ENCODE results near the gene GRM7.

The GRM7 gene

DNA sequence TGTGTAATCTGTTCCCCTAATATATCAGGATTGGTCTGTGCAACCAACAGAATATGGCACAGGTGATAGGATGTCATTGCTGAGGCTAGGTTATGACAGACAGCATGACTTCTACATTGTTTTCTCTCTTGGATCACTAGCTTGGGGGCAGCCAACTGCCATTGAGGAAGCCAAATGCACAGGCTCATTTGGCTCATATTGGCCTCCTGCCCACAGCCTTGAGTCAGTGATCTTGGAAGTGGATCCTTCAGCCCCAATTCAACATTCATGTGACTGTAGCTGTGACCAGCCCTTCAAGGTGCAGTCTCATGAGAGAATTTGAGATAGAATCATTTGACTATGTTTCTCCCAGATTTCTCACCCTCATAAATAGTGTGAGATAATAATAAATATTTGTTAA, 675.6 kb downstream of the GRM7 start:
- ATAC-seq (ENCODE audit: low read depth) (no peak), DNase-seq (ENCODE audit: low spot score) (no peak)
- Histone ChIP-seq H3K27ac (ENCODE audit: poor library complexity, severe bottlenecking) (no peak overlapping the region), H3K27me3 (ENCODE audit: insufficient read depth, poor library complexity, severe bottlenecking) (no peaks in the 10 kb centered on the region), H3K4me1 (ENCODE audit: insufficient read depth, poor library complexity, severe bottlenecking) (no peaks in the 10 kb centered on the region), H3K36me3 (ENCODE audit: low read depth) (no peaks in the 10 kb centered on the region), H3K4me3 (ENCODE audit: severe bottlenecking) (no peak overlapping the region), H3K9me3 (ENCODE audit: severe bottlenecking) (no peaks in the 10 kb centered on the region)
- TF ChIP-seq, protein P1, sequence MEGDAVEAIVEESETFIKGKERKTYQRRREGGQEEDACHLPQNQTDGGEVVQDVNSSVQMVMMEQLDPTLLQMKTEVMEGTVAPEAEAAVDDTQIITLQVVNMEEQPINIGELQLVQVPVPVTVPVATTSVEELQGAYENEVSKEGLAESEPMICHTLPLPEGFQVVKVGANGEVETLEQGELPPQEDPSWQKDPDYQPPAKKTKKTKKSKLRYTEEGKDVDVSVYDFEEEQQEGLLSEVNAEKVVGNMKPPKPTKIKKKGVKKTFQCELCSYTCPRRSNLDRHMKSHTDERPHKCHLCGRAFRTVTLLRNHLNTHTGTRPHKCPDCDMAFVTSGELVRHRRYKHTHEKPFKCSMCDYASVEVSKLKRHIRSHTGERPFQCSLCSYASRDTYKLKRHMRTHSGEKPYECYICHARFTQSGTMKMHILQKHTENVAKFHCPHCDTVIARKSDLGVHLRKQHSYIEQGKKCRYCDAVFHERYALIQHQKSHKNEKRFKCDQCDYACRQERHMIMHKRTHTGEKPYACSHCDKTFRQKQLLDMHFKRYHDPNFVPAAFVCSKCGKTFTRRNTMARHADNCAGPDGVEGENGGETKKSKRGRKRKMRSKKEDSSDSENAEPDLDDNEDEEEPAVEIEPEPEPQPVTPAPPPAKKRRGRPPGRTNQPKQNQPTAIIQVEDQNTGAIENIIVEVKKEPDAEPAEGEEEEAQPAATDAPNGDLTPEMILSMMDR (IDR thresholded peaks at IDR 0.05; ENCODE audit: poor library complexity, severe bottlenecking): no peak

DNA sequence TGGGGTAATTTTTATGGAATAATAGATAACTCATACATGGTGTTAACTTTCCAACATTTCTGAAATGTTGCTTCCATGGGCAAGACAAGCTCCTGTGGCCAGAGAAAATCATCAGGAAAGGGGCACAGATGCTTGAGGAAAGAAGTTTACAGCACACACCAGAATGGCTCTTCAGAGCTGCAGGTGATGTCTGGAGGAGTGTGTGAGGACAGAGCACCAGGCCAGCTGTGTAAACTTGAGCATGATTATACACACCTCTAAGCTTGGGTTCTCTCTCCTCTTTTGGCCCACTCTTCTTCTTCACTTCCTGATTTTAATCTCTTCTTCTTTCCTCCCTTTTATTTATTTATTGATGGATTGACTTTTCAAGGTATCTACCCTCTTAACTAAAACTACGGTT, 676.0 kb downstream of the GRM7 start:
- Histone ChIP-seq H3K4me1 (ENCODE audit: insufficient read depth, poor library complexity, severe bottlenecking) (no peaks in the 10 kb centered on the region), H3K9me3 (ENCODE audit: severe bottlenecking) (no peaks in the 10 kb centered on the region), H3K4me3 (ENCODE audit: severe bottlenecking) (no peak overlapping the region), H3K27me3 (ENCODE audit: insufficient read depth, poor library complexity, severe bottlenecking) (no peaks in the 10 kb centered on the region), H3K36me3 (ENCODE audit: low read depth) (no peaks in the 10 kb centered on the region), H3K27ac (ENCODE audit: poor library complexity, severe bottlenecking) (no peak overlapping the region)
- ATAC-seq (ENCODE audit: low read depth) (no peak), DNase-seq (ENCODE audit: low spot score) (no peak)
- TF ChIP-seq, protein P1 (IDR thresholded peaks at IDR 0.05; ENCODE audit: poor library complexity, severe bottlenecking): no peak

DNA sequence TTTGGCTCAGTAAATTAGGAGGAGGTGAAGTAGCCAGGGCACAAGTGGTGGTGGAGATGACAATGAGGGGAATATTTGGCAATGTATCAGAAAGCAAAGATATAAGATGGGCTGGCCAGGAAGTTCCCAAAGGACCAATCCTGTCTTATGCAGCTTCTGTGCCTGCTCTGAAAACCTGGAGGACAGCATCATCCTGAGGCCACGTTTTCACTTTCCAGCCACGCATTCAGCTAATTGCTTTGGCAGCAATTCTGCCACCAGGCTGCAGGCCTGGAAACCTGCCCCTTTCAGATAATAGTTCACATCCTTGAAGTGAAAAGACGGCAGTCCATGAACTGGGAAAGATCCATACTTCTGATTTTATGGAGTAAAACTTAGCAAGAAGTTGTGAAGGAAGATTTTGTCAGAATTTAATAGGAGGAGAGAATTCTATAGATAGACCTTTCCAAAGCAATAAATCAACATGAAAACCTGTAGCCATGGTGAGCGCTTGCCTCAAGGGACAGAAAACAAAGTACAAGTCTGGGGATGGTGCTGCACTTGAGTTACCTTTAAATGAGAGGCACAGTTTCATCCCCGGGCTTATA, 682.5 kb downstream of the GRM7 start:
- Histone ChIP-seq H3K27me3 (ENCODE audit: insufficient read depth, poor library complexity, severe bottlenecking) (no peaks in the 10 kb centered on the region), H3K36me3 (ENCODE audit: low read depth) (no peaks in the 10 kb centered on the region), H3K27ac (ENCODE audit: poor library complexity, severe bottlenecking) (no peak overlapping the region), H3K4me1 (ENCODE audit: insufficient read depth, poor library complexity, severe bottlenecking) (no peaks in the 10 kb centered on the region), H3K4me3 (ENCODE audit: severe bottlenecking) (no peak overlapping the region), H3K9me3 (ENCODE audit: severe bottlenecking) (no peaks in the 10 kb centered on the region)
- TF ChIP-seq, protein P1 (IDR thresholded peaks at IDR 0.05; ENCODE audit: poor library complexity, severe bottlenecking): peak; percentile 32
- no peak for ATAC-seq (ENCODE audit: low read depth)
- DNase-seq (ENCODE audit: low spot score): no peak

DNA sequence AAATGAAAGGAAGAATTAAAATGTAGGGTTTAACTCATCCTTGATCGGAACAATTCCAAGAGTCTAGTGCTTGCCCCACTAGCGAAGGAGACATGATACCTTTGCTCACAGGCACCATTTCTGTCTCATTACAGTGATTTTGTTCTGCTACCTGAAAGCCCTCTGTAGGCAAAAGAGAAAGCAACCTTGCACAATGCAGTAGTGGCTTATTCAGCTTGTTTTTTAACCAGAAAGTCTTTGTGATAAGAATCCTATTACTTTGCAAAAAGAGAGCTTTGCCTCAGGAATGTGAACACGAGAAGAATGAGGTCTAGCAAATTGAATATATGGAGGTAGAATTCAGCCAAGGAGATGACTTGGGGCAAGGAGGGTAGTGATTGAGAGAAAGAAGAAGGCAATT, 684.4 kb downstream of the GRM7 start:
- Histone ChIP-seq H3K9me3 (ENCODE audit: severe bottlenecking) (no peaks in the 10 kb centered on the region), H3K27ac (ENCODE audit: poor library complexity, severe bottlenecking) (no peak overlapping the region), H3K36me3 (ENCODE audit: low read depth) (no peaks in the 10 kb centered on the region), H3K4me3 (ENCODE audit: severe bottlenecking) (no peak overlapping the region), H3K27me3 (ENCODE audit: insufficient read depth, poor library complexity, severe bottlenecking) (no peaks in the 10 kb centered on the region), H3K4me1 (ENCODE audit: insufficient read depth, poor library complexity, severe bottlenecking) (no peaks in the 10 kb centered on the region)
- ATAC-seq (ENCODE audit: low read depth) (no peak), DNase-seq (ENCODE audit: low spot score) (no peak)
- TF ChIP-seq, protein P1 (IDR thresholded peaks at IDR 0.05; ENCODE audit: poor library complexity, severe bottlenecking): no peak

DNA sequence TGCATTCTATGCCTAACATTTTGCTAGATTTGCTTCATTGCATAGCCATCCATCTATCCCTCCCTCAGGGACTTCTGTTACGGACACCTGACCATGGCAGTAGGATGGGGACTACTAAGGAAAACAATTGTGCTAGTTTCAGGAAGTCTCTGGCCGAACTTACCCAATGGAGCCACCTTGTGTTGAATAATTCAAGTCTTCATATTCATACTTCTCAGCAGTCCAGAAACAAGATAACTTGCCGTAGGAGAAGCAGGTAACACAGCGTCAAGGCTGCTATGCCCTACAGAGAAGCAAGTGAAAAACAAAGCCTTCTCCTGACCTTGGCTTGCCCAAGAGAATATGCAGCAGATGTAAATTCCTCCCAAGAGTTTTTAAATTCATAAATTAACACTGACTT, 685.3 kb downstream of the GRM7 start:
- no peak for DNase-seq (ENCODE audit: low spot score)
- H3K9me3 ChIP-seq (ENCODE audit: severe bottlenecking): no peaks in the 10 kb centered on the region

More for the DNA sequence above, 685.3 kb downstream of the GRM7 start:
- peak; percentile 51; the same call in 1 of the 3 replicates for ATAC-seq (ENCODE audit: low read depth)
- H3K36me3 ChIP-seq (ENCODE audit: low read depth): no peaks in the 10 kb centered on the region
- H3K27ac ChIP-seq (ENCODE audit: poor library complexity, severe bottlenecking): no peak overlapping the region
- no peak overlapping the region for H3K4me3 ChIP-seq (ENCODE audit: severe bottlenecking)
- H3K4me1 ChIP-seq (ENCODE audit: insufficient read depth, poor library complexity, severe bottlenecking): no peaks in the 10 kb centered on the region
- H3K27me3 ChIP-seq (ENCODE audit: insufficient read depth, poor library complexity, severe bottlenecking): no peaks in the 10 kb centered on the region
- TF ChIP-seq, protein P1 (IDR thresholded peaks at IDR 0.05; ENCODE audit: poor library complexity, severe bottlenecking): peak; percentile 50

Data from RWPE2 (cell line).